AG08395 (cell line): Measurements from ENCODE around the gene CBR4.
"Not testable (repeated sequence)": the region's sequence is repeated elsewhere in the genome, so short reads cannot be mapped to it uniquely, and the experiment has no call there.

Source experiments
- DNase-seq: peaks from one replicate; pipeline ENCODE4 v3.0.0; 2012; ENCODE audit warnings: mixed read lengths, low spot score

The CBR4 gene

GRCh38 chr4:168993714-168994510 lies 16.1 kb downstream of the CBR4 start:
- DNase-seq: peak; percentile 30

GRCh38 chr4:168992952-168993482 lies 17.0 kb downstream of the CBR4 start:
- not testable (repeated sequence) for DNase-seq

- no peak for DNase-seq
These were observed 28.1 kb downstream of the CBR4 start for GRCh38 chr4:168981942-168982341.

GRCh38 chr4:168981460-168981859 lies 28.6 kb downstream of the CBR4 start:
- no peak for DNase-seq

GRCh38 chr4:168979338-168979737 lies 30.7 kb downstream of the CBR4 start:
- no peak for DNase-seq

GRCh38 chr4:168978001-168978700 lies 31.9 kb downstream of the CBR4 start:
- peak; percentile 58 for DNase-seq

- DNase-seq: no peak
These were observed 37.5 kb downstream of the CBR4 start for GRCh38 chr4:168972596-168972995.

GRCh38 chr4:168960716-168961115 lies 49.3 kb downstream of the CBR4 start:
- DNase-seq: no peak

- DNase-seq: no peak
These were observed 54.4 kb downstream of the CBR4 start for GRCh38 chr4:168955674-168956073.

GRCh38 chr4:168952821-168953246 lies 57.2 kb downstream of the CBR4 start:
- not testable (repeated sequence) for DNase-seq

GRCh38 chr4:168945291-168945690 lies 64.8 kb downstream of the CBR4 start:
- DNase-seq: no peak

GRCh38 chr4:168942985-168943384 lies 67.1 kb downstream of the CBR4 start:
- no peak for DNase-seq
